GM21447 (cell line): Measurements from ENCODE around the gene DNAJC1.
"Not testable (repeated sequence)": the region's sequence is repeated elsewhere in the genome, so short reads cannot be mapped to it uniquely, and the experiment has no call there.

ENCODE experiments used
- ATAC-seq: cut with Tn5 transposase; IDR thresholded peaks from one replicate; pipeline ENCODE4 v1.9.1; 2021; ENCODE audit not compliant: unreplicated experiment

DNAJC1 gene

DNA sequence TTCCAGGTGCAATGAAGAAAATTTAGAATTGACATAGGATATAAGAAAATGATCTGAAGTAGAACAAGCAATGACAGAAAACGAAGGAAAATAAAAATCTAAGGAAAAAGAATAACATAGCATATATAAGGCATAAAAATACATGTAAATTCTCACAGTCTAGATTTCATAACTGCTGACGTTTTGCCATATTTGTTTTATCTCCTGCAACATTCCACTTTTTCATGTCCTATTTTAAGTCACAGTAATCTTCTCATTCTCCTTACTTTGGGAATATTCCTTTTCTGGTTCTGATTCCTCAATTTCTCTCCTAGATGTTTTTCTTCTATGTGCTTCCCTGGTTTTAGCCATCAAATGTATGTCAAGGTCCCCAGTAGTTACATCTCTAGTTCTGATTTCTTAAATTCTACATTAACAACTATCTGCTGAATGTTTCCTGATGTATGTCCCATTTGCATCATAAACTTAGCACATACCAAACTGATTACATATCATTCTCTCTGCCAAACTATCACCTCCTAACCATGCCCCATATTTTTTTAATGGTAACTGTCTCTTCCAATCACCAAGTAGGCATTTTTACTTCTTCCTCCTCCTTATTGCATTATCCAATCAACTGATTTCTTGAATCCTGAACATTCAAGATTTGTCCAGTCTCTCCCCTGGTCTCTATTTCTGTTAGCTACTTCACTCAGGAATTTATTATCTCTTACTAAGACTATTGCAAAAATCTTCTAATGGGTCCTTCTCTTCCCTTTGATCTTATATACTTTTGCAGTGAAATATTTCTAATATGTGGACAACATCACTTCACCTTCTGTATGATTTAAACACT is 171.3 kb downstream of the DNAJC1 start:
- ATAC-seq, result no peak

GRCh38 chr10:21830037-21830436 is 173.5 kb downstream of the DNAJC1 start:
- no peak for ATAC-seq

GRCh38 chr10:21827308-21827707 is 176.2 kb downstream of the DNAJC1 start:
- ATAC-seq, result no peak

DNA sequence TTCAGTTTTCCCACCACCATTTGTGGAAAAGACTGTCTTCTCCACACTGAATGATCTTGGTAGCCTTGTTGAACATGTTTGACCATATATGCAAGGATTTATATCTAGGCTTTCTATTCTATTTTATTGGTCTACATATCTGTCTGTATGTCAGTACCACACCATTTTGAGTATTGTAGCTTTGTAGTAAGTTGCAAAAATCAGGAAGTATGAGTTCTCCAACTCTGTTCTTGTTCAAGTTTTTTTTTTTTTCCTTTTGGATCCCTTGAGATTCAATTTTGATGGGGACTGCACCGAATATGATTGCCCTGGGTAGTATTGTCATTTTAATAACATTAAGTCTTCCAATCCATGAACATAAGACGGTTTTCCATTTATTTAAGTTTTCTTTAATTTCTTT is 176.8 kb downstream of the DNAJC1 start:
- ATAC-seq, result no peak

DNA sequence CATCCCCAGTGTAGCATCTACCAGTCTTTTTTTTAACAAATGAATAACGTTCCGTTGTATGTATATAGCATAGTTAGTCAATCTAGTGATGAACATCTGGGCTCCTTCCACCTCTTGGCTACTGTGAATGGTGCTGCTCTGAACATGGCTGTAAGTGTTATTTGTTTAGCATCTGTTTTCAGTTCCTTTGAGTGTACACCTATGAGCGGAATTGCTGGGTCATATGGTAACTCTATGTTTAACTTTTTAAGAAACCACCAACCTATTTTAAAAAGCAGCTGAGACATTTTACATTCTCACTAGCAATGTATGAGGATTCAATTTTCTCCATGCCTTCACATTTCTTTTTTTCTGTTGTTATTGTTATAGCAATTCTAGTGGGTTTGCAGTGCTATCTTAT is 178.2 kb downstream of the DNAJC1 start:
- no peak for ATAC-seq

DNA sequence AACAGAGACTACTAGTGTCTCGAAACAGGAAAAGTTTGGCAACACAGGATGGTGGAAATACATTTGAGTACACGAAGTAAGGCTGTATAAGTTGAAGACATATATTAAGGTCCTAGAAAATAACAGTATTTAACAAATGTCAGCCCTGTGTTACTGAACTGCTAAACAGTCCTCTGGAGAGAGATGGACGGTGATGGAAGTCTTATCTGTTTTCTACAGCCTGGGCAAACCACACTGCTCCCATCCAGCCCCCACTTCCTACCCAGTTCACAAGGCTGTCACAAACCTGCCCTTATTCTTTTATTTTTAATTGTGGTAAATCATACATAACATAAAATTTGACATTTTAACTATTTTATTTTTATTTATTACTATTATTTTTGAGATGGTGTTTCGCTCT is 179.1 kb downstream of the DNAJC1 start:
- ATAC-seq, result no peak

DNA sequence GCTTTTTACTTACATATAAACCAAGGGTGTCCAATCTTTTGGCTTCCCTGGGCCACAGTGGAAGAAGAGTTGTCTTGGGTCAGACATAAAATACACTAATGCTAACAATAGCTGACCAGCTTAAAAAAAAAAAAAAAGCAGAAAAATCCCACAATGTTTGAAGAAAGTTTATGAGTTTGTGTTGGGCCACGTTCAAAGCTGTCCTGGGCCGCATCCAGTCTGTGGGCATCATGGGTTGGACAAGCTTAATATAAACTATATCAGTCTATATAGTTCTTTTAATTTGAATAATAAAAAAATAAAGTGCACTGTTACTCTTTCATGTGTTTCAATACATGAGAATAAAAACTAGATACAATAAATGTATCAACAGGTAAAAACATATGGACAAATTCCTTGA is 179.9 kb downstream of the DNAJC1 start:
- no peak for ATAC-seq

DNA sequence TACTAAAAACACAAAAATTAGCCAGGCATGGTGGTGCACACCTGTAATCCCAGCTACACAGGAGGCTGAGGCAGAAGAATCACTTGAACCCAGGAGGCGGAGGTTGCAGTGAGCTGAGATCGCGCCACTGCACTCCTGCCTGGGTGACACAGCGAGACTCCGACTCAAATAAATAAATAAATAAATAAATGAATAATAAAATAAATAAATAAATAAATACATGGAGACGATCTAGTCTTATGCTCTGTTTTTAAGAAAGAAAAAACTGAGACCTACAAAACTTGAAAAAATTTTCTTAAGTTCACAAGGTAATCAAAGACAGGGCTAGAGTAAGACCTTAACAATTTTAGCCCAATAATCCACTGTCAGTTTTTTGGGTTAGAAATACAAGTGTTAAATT is 181.3 kb downstream of the DNAJC1 start:
- ATAC-seq, result not testable (repeated sequence)

DNA sequence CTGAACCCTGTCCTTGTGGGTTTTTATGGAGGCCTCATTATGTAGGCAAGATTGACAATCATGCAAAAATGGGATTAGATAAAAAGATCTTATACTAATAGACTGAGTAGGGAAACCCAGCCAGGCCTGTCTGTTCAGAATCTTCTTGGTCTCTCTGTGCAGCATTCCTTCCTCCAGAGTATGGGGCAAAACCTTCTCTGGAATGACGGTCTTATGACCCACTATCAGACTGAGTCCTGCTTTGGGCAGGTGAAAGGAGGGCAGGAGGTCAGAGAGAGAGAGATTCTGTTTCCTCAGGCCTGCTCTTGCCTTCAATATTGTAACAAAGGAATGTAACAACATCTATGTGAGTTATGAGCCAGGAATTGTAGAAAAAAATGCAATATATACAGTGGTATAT is 182.6 kb downstream of the DNAJC1 start:
- ATAC-seq, result no peak

- ATAC-seq, result not testable (repeated sequence)
These were observed 185.1 kb downstream of the DNAJC1 start for GRCh38 chr10:21818416-21818815.

DNA sequence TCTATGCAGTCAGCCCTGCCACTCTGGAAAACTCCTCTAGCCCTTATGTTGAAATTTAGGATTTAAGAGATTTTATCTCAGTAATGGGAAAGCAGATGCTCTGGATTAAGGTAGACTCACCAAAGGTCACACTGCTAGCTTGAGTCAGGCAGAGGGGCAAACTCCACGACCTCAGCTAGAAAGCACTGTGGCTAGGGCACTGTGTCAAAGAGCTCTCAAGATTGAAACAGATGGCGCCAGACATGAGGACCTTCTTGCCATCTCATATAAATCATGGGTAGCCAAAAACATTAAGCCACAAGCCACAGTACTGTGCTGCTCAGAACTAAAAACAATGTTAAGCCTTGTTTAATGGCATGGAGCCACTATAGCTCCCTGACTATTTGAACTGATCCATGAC is 188.7 kb downstream of the DNAJC1 start:
- no peak for ATAC-seq

- no peak for ATAC-seq
These were observed 189.6 kb downstream of the DNAJC1 start for GRCh38 chr10:21813946-21814345.

GRCh38 chr10:21811245-21811585 is 192.3 kb downstream of the DNAJC1 start:
- ATAC-seq, result no peak

DNA sequence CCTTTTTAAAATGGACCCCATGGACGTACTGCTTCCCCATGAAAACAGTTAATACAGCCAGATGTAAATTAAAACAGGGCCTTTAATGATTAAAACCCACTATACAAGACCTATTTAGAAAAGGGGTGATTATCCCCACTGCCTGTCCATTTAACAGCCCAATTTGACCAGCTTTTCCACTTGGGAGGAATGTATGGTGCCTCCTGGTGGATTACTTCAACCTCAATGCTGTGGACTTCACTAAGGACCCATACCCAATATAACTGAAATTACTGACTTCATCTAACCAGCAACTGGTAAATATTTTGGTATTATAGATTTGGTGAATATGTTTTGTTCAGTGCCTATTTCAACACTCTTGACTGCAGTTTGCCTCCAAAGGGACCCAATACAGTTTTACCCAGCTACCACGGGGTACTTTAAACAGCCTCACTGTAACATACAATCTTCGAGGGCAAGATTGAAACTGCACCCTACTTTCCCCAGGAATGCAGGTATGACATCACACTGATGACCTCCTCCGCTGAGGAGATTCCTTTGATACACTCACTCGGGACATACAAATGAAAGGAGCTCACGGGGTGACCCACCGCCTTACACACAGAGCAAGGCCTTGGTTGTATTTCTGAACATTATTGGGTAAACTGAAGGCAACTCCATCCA is 192.8 kb downstream of the DNAJC1 start:
- no peak for ATAC-seq

GRCh38 chr10:21808550-21808949 is 195.0 kb downstream of the DNAJC1 start:
- no peak for ATAC-seq

DNA sequence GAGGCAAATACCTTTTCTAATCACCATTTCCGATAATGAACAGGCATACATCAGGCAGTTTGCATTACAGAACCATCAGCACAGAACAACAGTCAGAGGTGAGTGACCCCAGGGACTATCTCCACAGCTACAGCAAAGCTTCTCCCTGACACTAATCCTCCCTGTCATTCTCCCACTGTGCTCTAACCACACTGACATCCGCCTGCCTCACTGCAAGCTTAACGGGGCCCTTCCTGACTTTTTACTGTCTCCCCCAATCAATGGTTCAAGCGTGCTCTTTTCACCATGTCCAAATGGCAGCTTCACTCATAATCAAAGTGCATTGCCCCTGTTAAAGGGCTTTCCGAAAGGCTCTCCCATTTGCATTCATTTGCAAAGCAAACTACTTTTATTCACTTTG is 196.3 kb downstream of the DNAJC1 start:
- ATAC-seq, result no peak

DNA sequence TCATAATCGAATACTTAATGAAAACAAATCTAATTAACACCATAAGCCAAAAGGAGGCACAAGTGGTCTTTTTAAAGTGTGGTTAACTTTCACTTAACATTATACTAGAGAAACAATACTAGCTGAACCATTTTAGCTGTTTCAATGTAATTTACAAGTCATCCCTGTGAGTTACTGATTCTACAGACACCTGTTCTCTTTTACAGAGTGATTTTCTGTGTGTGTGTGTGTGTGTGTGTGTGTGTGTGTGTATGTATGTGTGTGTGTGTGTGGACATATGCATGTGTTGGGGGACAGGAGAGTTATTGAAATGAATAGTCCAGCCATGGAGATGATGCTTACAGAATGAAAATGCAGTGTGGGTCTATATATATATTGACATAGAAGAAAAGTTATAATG is 200.2 kb downstream of the DNAJC1 start:
- ATAC-seq, result no peak

GRCh38 chr10:21801609-21802008 is 201.9 kb downstream of the DNAJC1 start:
- ATAC-seq, result no peak

DNA sequence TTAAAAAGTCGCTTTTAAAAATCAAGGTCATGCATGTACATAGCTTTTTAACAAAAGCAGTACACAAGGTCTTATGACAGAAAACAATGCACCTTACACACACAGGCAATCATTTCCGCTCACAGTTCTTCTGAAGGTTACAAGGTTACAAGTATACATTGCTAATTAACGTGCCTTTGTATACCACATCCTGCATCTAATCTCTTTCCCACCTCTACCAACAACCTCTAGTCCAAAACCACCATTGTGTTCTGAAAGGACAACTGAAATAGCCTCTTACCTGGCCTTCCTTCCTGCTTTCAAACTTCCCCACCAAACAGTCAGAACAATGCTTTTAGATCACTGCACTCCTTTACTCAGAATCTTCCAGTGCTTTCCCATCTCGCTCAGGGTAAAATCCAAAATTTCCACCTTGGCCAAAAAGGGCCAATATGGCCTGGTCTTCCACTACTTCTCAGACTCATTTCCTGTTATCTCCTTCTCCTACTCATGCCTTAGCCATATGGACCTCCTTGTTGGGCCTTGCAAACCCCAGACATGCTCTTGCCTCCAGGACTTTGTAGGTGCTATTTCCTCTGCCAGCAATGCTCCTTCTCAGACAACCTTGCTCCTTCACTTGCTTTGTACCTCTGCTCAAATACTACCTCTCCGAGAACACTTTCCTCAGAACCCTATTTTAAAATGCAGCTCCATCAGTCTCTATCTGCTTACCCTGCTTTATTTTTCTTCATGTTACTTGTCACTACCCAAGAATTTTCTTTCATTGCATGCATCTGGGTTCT is 205.4 kb downstream of the DNAJC1 start:
- ATAC-seq, result no peak

DNA sequence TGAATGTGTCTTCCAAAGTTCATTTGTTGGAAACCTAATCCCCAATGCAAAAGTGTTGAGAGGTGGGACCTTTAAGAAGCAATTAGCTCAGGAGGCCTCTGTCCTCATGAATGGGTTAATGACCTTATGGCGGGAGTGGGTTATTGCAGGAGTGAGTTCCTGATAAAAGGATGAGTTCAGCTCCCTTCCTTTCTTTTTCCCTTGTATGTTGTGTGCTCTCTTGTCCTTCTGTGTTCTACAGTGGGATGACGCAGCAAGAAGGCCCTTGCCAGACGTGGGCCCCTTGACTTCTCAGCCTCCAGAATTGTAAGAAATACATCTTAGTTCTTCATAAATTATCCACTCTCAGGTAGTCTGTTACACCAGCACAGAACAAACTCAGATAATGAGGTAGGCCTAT is 206.0 kb downstream of the DNAJC1 start:
- ATAC-seq, result no peak

GRCh38 chr10:21791276-21791675 is 212.3 kb downstream of the DNAJC1 start:
- no peak for ATAC-seq

DNA sequence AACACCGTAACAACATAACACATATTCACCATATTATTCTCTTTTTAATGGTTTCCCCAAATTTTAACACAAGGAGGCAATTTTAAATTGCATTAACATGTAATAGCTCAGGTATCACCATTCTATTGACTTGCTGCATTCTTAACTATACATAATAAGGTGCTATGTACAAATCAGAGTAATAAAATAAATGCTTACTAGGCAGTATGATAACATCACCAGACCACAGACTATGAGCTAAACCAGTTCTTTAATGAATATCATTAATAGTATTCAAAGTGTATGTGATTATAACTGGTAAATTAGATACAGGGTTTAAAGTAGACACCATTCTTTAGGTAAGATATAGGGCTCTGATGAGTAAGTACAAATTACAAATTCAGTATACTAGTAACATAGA is 226.6 kb downstream of the DNAJC1 start:
- ATAC-seq, result no peak
